Measurements from ENCODE around the gene RGL2.
"Not testable (repeated sequence)": the region's sequence is repeated elsewhere in the genome, so short reads cannot be mapped to it uniquely, and the experiment has no call there.

Gene RGL2

DNA sequence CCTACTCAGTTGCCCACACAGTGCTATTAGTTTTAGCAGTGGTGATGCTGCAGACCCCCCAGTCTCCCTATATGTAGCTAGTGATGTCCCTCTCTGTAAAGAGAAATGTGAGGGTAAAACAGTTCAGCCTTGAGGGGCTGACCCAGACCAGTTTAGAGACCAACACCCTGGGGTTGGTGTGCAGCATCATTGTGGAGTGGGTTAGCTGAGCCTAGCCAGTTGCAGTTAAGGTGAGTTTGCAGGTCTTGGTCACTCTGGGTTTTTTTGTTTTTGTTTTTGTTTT, 22.2 kb downstream of the RGL2 start:
- Mint-ChIP-seq H3K27ac (peak overlapping the region; percentile 87), H3K4me1 (ENCODE audit: low read depth) (peaks cover 44% of the 10 kb centered on the region), H3K27me3 (ENCODE audit: low read depth) (no peaks in the 10 kb centered on the region), H3K4me3 (peak overlapping the region; percentile 83), H3K36me3 (ENCODE audit: low read depth) (peaks cover 58% of the 10 kb centered on the region), H3K9me3 (no peaks in the 10 kb centered on the region)

DNA sequence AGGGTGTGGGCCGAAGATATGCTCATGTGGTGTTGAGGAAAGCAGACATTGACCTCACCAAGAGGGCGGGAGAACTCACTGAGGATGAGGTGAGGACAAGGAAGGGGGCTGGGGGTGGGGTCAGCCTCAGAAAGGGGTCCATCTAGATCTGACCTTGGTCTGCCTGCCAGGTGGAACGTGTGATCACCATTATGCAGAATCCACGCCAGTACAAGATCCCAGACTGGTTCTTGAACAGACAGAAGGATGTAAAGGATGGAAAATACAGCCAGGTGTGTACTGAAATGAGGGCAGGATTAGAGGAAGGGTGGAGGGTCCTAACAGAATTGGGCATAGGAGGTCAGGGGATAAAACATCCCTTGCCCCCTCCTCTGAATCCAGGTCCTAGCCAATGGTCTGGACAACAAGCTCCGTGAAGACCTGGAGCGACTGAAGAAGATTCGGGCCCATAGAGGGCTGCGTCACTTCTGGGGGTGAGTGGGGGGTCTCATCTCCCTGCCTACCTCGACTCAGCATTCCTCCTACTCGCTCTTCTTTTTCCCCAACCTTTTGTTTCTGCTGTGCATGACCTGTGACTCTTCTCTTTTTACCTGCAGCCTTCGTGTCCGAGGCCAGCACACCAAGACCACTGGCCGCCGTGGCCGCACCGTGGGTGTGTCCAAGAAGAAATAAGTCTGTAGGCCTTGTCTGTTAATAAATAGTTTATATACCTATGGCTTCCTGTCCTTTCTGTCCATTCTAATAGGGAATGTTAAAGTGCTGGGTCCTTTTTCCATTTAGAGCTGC, 22.8 kb downstream of the RGL2 start:
- Mint-ChIP-seq H3K36me3 (ENCODE audit: low read depth) (peaks cover 58% of the 10 kb centered on the region), H3K4me3 (peak overlapping the region; percentile 83), H3K4me1 (ENCODE audit: low read depth) (peaks cover 43% of the 10 kb centered on the region), H3K27ac (peak overlapping the region; percentile 87)
- not testable (repeated sequence) for H3K9me3 Mint-ChIP-seq; H3K27me3 Mint-ChIP-seq (ENCODE audit: low read depth)

DNA sequence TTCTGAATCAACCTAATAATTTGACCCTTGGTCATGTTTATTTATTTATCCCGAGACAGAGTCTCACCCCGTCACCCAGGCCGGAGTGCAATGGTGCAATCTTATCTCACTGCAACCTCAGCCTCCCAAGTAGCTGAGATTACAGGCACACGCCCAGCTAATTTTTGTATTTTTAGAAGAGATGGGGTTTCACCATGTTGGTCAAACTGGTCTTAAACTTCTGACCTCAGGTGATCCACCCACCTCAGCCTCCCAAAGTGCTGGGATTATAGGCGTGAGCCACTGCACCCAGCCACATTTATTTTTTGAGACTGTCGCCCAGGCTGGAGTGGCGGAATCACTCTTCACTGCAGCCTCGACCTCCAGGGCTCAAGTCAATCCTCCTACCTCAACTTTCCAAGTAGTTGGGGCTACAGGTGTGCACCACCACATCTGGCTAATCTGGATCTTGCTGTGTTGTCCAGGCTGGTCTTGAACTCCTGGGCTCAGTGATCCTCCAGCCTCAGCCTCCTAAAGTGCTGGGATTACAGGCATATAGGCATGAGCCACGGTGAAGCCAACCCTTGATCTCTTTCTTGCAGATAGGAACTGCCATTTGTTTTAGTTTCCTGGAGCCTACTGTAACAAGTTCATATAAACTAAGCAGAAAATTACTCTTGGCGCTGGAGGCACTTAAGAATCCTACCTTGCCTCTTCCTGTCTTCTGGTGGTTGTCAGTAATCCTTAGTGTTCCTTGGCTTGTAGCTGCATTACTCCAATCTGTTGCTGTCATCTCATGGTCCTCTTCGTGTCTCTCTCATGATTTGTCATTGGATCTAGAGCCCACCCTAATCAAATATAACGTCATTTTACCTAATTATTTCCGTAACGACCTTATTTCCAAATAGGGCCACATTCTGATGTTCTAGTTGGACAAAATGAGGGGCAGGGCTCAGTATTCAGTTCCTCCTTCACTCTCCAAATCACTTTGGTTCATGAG, 24.5 kb downstream of the RGL2 start:
- peaks cover 57% of the 10 kb centered on the region for H3K36me3 Mint-ChIP-seq (ENCODE audit: low read depth)
- peak overlapping the region; percentile 96 for H3K4me3 Mint-ChIP-seq
- H3K4me1 Mint-ChIP-seq (ENCODE audit: low read depth): peaks cover 52% of the 10 kb centered on the region
- H3K27ac Mint-ChIP-seq: peak overlapping the region; percentile 47
- H3K27me3 Mint-ChIP-seq (ENCODE audit: low read depth): no peaks in the 10 kb centered on the region
- no peaks in the 10 kb centered on the region for H3K9me3 Mint-ChIP-seq

DNA sequence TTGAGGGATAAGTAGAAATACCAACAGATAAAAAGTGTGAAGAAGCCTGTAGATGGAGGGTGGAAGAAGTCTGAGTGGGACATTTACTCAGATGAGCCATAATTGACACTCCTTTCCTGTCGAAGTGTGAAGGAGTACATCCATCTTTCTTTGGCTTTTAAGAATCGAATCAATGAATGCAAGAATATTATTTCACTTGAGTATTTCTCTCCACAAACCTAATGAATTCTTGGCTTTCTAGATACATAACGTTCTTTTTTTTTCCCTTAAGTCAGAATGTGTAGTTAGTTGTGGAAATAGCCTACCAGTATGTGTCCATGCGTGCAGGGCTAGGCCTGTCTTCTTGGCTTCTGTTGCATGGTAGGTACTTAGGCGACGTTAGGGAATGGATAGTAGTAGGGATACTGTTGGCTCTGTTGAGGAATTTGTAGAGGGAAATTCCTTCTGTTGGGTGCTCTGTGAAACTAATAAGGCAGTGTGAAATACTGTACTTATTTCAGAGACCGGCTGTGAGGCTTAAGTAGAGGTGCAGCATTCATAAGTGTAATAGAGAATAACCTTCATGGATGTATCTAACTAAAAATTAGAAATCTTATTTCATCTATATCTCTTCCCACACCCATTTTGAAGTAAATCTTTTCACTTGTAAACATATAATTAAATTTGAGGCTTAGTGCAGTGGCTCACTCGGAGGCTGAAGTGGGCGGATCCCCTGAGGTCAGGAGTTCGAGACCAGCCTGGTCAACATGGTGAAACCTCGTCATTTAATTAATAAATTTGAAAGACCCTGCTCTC, 25.4 kb downstream of the RGL2 start:
- Mint-ChIP-seq H3K9me3 (no peaks in the 10 kb centered on the region), H3K4me3 (peak overlapping the region; percentile 96), H3K36me3 (ENCODE audit: low read depth) (peaks cover 58% of the 10 kb centered on the region), H3K27ac (peak overlapping the region; percentile 98), H3K27me3 (ENCODE audit: low read depth) (no peaks in the 10 kb centered on the region), H3K4me1 (ENCODE audit: low read depth) (peaks cover 48% of the 10 kb centered on the region)

DNA sequence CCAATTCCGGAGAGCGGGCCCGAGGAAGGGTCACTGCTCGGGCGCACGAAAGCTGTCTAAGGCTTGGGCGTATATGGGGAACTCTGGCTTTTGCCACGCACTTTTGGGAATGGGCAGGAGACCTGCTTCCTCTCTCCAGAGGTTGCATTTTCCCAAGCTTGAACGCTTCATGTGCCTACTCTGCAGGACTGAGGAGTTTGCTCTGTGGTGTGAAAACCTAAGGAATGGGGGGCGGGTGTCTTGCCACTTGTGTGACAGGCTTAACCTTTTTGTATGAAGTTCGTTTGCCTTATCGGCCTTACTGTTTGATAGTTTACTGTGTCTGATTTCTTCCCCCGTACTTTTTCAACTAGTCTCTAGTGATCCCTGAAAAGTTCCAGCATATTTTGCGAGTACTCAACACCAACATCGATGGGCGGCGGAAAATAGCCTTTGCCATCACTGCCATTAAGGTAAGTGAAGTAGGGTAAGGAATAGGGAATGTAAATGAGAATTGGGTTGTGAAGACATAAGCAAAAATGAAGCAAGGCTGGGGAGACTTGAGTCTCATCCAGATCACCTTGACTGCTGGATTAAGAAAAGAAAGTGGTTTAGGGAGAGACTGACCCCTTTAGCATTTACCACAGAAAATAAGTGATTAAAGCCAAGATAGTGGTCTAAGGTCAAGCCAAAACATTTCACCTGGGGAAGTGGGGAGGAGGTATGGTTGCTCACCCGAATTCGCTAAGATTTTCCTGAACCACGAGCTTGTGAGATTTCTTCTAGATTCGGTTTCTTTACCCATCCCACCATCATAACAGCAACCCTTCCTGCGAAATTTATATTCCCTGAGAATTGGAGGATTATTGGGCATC, 26.2 kb downstream of the RGL2 start:
- H3K4me1 Mint-ChIP-seq (ENCODE audit: low read depth): peaks cover 43% of the 10 kb centered on the region

DNA sequence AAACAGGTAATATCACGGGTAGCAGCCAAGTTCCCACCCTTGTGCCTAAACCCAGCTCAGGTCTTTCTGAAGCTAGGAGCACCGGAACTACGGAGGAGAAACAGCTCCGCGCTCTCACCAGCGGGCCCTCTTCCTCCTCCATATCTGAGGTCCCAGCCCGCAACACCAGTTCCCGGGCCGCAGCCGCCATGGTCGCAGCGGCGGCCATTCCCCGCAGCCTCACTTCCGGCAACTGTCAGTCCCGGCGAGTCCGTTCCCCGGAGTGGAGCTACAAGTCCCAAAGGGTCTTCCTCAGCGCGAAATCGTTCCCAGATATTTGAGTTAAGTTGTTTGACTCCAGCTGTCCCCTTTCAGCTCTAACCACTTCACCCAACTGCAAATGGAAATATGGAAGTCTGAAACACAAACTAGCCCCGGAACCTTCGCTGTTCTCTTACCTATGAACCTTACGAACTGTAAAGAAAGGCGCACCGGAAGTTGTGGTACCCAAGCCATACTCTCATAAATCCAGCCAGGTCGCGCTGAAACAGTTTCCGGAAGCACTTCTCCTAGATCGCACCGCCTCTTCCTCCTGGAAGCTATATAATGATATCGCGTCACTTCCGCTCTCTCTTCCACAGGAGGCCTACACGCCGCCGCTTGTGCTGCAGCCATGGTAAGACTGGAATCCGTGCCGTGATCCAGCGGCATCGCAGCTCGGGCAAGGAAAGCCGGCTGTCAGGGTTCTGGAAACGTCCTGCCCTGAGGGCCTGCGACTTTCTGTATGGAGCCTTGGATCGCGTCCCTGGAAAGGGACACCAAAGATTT, 27.1 kb downstream of the RGL2 start, which contains the start of the genes RPS18 and VPS52:
Gene RPS18 (plus strand): TSS at position 608 of the 807 bp plus-strand sequence. CDS start 45 bp downstream, at position 653.
Gene VPS52 (minus strand): TSS at position 409 of the 807 bp plus-strand sequence. CDS start 201 bp downstream, at position 208.
- H3K4me3 Mint-ChIP-seq: peak within 1 kb of the TSS; percentile 96
- H3K36me3 Mint-ChIP-seq (ENCODE audit: low read depth): peaks cover 61% of the 10 kb centered on the region
- H3K9me3 Mint-ChIP-seq: no peaks in the 10 kb centered on the region
- peak within 1 kb of the TSS; percentile 98 for H3K27ac Mint-ChIP-seq
- peaks cover 42% of the 10 kb centered on the region for H3K4me1 Mint-ChIP-seq (ENCODE audit: low read depth)
- no peaks in the 10 kb centered on the region for H3K27me3 Mint-ChIP-seq (ENCODE audit: low read depth)

More for the DNA sequence above, 26.2 kb downstream of the RGL2 start:
- Mint-ChIP-seq H3K4me3 (peak overlapping the region; percentile 96), H3K27me3 (ENCODE audit: low read depth) (no peaks in the 10 kb centered on the region), H3K36me3 (ENCODE audit: low read depth) (peaks cover 64% of the 10 kb centered on the region), H3K9me3 (no peaks in the 10 kb centered on the region), H3K27ac (peak overlapping the region; percentile 98)

DNA sequence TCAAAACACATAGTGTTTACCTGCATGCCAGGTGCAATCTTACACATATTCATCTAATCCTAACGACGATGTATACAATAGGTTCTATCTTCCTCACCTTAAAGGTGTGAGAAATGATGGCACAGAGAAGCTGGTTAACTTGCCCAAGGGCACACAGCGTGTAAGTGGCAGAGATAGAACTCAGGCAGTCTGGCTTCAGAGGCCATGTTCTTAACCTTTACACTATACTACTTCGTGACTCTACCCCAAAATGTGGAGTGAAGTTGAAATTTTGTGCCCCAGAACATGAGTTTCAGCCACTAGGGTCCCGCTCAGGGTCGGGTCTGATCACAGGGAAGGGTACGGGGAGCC, 27.6 kb downstream of the RGL2 start:
- Mint-ChIP-seq H3K27me3 (ENCODE audit: low read depth) (no peaks in the 10 kb centered on the region), H3K36me3 (ENCODE audit: low read depth) (peaks cover 59% of the 10 kb centered on the region), H3K27ac (peak overlapping the region; percentile 98), H3K4me3 (peak overlapping the region; percentile 96), H3K9me3 (no peaks in the 10 kb centered on the region), H3K4me1 (ENCODE audit: low read depth) (peaks cover 37% of the 10 kb centered on the region)

DNA sequence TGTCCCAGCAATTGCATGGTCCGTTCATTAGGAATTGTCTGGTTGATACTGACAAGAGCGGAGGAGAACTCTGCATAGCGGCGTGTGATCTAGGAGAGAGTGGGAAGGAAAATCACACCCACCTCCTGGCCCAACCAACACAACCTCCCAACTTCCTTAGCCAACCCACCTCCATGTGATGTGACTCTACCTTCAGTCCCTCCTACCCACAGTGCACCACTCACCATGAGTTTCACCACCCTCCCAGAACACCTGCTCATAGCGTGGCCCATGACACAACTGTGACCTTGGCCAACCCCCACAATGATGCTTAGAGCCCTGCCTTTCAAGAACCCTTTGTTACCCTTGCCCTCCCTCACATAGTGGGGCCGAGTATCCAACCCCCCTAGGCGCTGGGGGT, 34.7 kb downstream of the RGL2 start:
- peaks cover 40% of the 10 kb centered on the region for H3K36me3 Mint-ChIP-seq (ENCODE audit: low read depth)
- H3K9me3 Mint-ChIP-seq: no peaks in the 10 kb centered on the region
- no peak overlapping the region for H3K4me3 Mint-ChIP-seq
- H3K27me3 Mint-ChIP-seq (ENCODE audit: low read depth): no peaks in the 10 kb centered on the region
- peak overlapping the region; percentile 49 for H3K27ac Mint-ChIP-seq
- H3K4me1 Mint-ChIP-seq (ENCODE audit: low read depth): peaks cover 1% of the 10 kb centered on the region

DNA sequence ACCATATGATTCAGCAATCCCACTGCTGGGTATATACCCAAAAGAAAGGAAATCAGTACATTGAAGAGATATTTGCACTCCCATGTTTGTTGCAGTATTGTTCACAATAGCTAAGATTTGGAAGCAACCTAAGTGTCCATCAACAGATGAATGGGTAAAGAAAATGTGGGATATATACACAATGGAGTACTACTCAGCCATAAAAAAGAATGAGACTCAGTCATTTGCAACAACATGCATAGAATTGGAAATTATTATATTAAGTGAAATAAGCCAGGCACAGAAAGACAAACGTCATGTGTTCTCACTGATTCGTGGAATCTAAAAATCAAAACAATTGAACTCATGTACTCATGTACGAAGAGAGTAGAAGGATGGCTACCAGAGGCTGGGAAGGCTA, 36.3 kb downstream of the RGL2 start:
- not testable (repeated sequence) for H3K4me3 Mint-ChIP-seq; H3K27ac Mint-ChIP-seq; H3K27me3 Mint-ChIP-seq (ENCODE audit: low read depth); H3K9me3 Mint-ChIP-seq; H3K4me1 Mint-ChIP-seq (ENCODE audit: low read depth)
- peaks cover 32% of the 10 kb centered on the region for H3K36me3 Mint-ChIP-seq (ENCODE audit: low read depth)

DNA sequence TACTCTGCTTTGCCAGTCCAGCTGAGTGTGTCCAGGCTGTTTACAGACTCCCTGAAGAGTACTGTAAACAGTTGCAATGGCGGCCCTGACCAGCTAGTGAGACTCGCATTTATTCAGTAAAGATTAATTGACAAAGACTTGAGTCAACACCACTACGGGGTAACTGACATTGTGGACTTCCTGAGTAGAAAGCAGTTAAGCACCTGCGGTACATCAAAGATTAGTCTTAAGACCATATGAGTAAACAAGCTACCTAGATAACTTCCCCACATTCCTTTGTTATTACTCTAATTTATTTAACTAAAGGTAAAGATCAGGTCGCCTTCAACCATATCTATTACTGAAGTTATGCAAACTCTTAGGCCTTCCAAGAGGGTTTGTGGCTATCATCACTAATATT, 39.7 kb downstream of the RGL2 start:
- no peaks in the 10 kb centered on the region for H3K27me3 Mint-ChIP-seq (ENCODE audit: low read depth)
- H3K36me3 Mint-ChIP-seq (ENCODE audit: low read depth): peaks cover 26% of the 10 kb centered on the region
- no peak overlapping the region for H3K27ac Mint-ChIP-seq
- peaks cover 3% of the 10 kb centered on the region for H3K4me1 Mint-ChIP-seq (ENCODE audit: low read depth)
- no peaks in the 10 kb centered on the region for H3K9me3 Mint-ChIP-seq
- no peak overlapping the region for H3K4me3 Mint-ChIP-seq

DNA sequence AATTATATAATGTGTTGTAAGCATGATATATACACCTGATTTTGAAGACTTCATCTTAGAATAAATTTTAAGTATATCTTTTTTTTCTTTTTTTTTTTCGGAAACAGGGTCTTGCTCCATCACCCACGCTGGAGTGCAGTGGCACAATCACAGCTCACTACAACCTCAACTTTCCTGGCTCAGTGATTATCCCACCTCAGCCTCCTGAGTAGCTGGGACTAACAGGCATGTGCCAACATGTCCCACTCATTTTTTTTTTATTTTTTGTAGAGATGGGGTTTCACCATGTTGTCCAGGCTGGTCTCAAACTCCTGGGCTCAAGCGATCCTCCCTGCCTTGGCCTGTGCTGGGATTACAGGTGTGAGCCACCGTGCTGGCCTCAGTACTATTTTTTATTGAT, 44.2 kb downstream of the RGL2 start:
- H3K27ac Mint-ChIP-seq: no peak overlapping the region

DNA sequence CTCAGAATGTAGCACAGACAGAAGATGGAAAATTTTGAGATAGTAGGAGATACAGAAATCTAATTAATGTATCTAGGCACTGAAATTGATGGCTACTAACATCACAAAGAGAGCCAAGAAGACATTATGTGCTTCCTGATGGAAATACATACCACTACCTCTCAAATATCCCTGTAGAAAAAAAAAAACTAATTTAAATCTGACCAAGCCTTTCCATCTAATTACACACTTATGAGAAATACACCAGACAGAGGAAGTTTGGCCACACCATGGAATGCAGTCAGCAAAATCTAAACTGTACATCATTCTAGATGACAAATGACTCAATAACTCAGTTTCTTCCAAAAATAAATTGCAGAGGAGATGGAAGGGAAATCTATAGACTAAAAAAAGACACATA, 46.0 kb downstream of the RGL2 start:
- H3K36me3 Mint-ChIP-seq (ENCODE audit: low read depth): peaks cover 29% of the 10 kb centered on the region
- no peak overlapping the region for H3K4me3 Mint-ChIP-seq
- H3K4me1 Mint-ChIP-seq (ENCODE audit: low read depth): peaks cover 30% of the 10 kb centered on the region
- no peaks in the 10 kb centered on the region for H3K27me3 Mint-ChIP-seq (ENCODE audit: low read depth)
- no peaks in the 10 kb centered on the region for H3K9me3 Mint-ChIP-seq
- H3K27ac Mint-ChIP-seq: no peak overlapping the region

More for the DNA sequence above, 44.2 kb downstream of the RGL2 start:
- Mint-ChIP-seq H3K36me3 (ENCODE audit: low read depth) (peaks cover 30% of the 10 kb centered on the region), H3K9me3 (no peaks in the 10 kb centered on the region), H3K4me3 (no peak overlapping the region), H3K4me1 (ENCODE audit: low read depth) (peaks cover 23% of the 10 kb centered on the region), H3K27me3 (ENCODE audit: low read depth) (no peaks in the 10 kb centered on the region)
